ENCODE results near the gene SLC35C1.
"Not testable (repeated sequence)": the region's sequence is repeated elsewhere in the genome, so short reads cannot be mapped to it uniquely, and the experiment has no call there.

Gene SLC35C1

DNA sequence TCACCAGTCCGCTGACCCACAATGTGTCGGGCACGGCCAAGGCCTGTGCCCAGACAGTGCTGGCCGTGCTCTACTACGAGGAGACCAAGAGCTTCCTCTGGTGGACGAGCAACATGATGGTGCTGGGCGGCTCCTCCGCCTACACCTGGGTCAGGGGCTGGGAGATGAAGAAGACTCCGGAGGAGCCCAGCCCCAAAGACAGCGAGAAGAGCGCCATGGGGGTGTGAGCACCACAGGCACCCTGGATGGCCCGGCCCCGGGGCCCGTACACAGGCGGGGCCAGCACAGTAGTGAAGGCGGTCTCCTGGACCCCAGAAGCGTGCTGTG lies 6.1 kb downstream of the SLC35C1 start:
- no peak overlapping the region for H3K4me3 ChIP-seq (ENCODE audit: low read length)
- no peak for TF ChIP-seq ZNF274 (IDR thresholded peaks at IDR 0.05; ENCODE audit: low read depth, low read length)

DNA sequence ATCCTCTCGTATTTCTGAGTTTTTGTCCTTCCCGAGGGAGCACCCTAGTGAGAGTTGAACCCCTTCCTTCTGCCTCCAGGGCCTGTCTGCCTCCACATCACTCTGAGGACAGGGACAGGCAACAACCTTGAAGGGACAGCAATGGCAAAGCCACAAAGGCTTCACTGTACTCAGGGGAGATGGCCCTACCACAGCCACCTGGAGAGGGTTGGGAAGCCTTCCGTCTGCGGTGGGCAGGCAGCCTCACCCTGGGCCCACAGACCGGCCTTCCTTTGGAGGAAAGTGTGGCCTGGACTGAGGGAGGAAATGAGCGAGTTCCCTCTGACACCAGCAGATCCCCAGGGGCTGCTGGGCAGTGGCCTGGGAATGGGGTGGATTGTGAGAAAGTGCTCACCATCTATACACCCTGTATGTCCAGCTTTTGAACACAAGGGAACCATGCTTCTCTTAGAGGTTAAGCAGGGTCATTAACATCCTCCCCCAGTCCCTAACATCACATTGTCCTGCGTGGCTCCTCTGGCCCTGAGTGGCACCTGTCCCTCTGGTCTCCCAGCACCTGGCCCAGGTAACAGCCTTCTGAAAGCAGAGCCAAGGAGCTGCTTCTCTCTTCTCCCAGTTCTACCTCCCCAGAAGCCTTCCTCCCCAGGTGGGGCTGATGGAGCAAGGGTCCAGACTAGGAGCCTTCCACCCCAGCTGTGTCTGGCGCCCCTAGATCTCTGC lies 6.8 kb downstream of the SLC35C1 start:
- no peak for TF ChIP-seq ZNF274 (IDR thresholded peaks at IDR 0.05; ENCODE audit: low read depth, low read length)

GRCh38 chr11:45812581-45813548 lies 7.9 kb downstream of the SLC35C1 start:
- no peak overlapping the region for H3K4me3 ChIP-seq (ENCODE audit: low read length)
- no peak for TF ChIP-seq ZNF274 (IDR thresholded peaks at IDR 0.05; ENCODE audit: low read depth, low read length)

More for the DNA sequence above, 6.8 kb downstream of the SLC35C1 start:
- no peak overlapping the region for H3K4me3 ChIP-seq (ENCODE audit: low read length)

DNA sequence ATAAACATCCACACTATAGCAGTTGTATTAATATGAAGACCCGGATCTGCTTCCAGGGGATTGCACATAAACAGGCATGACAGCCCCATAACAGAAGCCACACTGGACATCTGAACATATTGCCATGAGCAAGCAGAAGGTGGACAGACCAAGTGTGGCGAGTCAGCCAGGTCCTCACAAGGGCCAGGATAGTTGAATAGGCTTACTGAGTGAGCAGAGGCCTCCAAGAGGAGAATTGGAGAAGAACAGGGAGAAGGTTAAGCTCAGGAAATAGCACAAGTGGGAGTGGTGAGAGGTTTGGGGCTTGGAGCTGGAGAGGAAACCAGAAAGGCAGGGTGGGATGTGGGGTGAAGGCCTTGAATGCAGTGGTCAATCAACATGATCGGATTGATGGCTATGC lies 10.8 kb downstream of the SLC35C1 start:
- no peak overlapping the region for H3K4me3 ChIP-seq (ENCODE audit: low read length)
- TF ChIP-seq ZNF274 (IDR thresholded peaks at IDR 0.05; ENCODE audit: low read depth, low read length): no peak

DNA sequence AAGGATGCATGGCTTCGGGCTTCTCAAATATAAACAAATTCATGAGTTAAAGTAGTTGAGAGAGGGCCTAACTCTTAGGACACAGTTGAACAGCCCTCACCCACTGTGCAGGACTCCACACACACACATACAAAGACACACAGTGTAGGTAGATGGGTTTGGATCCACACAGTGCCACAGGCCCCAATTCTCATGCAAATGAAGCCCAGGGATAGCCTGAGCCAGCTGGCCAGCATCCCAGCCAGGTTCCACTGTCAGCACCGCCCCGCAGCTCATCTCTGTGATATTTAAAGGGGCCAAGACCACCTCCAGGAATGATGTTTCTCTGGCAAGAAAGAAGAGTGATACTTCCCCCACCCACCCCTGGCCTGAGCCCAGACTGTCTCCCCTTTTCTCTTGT lies 11.7 kb downstream of the SLC35C1 start:
- no peak overlapping the region for H3K4me3 ChIP-seq (ENCODE audit: low read length)
- TF ChIP-seq ZNF274 (IDR thresholded peaks at IDR 0.05; ENCODE audit: low read depth, low read length): no peak

DNA sequence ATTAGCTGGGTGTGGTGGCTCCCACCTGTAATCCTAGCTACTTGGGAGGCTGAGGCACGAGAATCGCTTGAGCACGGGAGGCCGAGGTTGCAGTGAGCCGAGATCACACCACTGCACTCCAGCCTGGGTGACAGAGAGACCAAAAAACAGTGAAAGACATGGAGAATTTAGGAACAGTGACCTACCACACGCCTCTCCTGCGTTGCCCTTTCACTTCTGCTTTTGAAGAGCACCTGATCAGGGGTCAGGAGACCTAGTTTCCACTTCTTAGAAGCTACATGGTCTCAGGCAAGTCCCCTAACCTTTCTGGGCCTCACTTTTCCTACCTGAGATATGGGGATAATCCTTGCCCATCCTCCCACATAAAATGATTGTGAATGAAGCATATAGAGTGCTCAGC lies 12.2 kb downstream of the SLC35C1 start:
- TF ChIP-seq ZNF274 (IDR thresholded peaks at IDR 0.05; ENCODE audit: low read depth, low read length): no peak

GRCh38 chr11:45818961-45819605 lies 14.1 kb downstream of the SLC35C1 start:
- no peak overlapping the region for H3K4me3 ChIP-seq (ENCODE audit: low read length)
- TF ChIP-seq ZNF274 (IDR thresholded peaks at IDR 0.05; ENCODE audit: low read depth, low read length): no peak

More for the DNA sequence above, 12.2 kb downstream of the SLC35C1 start:
- no peak overlapping the region for H3K4me3 ChIP-seq (ENCODE audit: low read length)

GRCh38 chr11:45820211-45820857 lies 15.4 kb downstream of the SLC35C1 start:
- no peak overlapping the region for H3K4me3 ChIP-seq (ENCODE audit: low read length)
- no peak for TF ChIP-seq ZNF274 (IDR thresholded peaks at IDR 0.05; ENCODE audit: low read depth, low read length)

DNA sequence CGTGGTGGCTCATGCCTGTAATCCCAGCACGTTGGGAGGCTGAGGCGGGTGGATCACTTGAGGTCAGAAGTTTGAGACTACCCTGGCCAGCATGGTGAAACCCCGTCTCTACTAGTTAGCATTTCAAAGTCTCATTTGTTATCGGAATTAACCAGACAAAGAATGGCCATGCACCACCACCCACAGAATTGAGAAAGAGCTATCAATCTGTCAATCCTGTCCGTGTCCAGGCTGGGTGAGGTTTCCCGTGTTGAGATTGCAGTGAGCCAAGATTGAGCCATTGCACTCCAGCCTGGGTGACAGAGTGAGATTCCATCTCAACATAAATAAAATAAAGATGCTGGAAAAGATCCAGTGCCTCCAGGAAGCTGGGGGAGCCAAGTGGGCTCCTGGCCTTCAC lies 21.5 kb downstream of the SLC35C1 start:
- not testable (repeated sequence) for H3K4me3 ChIP-seq (ENCODE audit: low read length)

DNA sequence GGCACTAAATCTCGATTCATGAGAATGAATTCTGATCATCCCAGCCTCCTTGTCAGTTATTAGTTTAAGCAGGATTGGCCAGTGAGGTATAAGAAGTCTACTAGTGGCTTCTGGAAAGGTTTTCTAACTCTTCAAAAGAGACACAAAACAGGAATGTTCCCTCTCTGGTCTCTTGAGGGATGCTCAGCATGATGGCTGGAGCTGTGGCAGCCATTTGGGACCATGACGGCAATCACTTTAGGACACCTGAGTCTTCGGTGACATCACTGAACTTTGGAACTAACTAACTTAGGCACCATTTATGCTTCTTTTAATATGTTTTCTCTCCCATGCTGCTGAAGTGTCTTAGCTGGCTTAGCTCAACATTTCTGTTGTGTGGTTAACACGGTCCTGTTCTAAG lies 22.2 kb downstream of the SLC35C1 start:
- no peak for TF ChIP-seq ZNF274 (IDR thresholded peaks at IDR 0.05; ENCODE audit: low read depth, low read length)
- no peak overlapping the region for H3K4me3 ChIP-seq (ENCODE audit: low read length)

- no peak for TF ChIP-seq ZNF274 (IDR thresholded peaks at IDR 0.05; ENCODE audit: low read depth, low read length)
- H3K4me3 ChIP-seq (ENCODE audit: low read length): no peak overlapping the region
Measured at GRCh38 chr11:45828996-45829395, 24.0 kb downstream of the SLC35C1 start.

GRCh38 chr11:45830596-45830995 lies 25.6 kb downstream of the SLC35C1 start:
- TF ChIP-seq ZNF274 (IDR thresholded peaks at IDR 0.05; ENCODE audit: low read depth, low read length): no peak
- H3K4me3 ChIP-seq (ENCODE audit: low read length): no peak overlapping the region

GRCh38 chr11:45832811-45833441 lies 28.0 kb downstream of the SLC35C1 start:
- no peak for TF ChIP-seq ZNF274 (IDR thresholded peaks at IDR 0.05; ENCODE audit: low read depth, low read length)
- H3K4me3 ChIP-seq (ENCODE audit: low read length): no peak overlapping the region

- TF ChIP-seq ZNF274 (IDR thresholded peaks at IDR 0.05; ENCODE audit: low read depth, low read length): no peak
- no peak overlapping the region for H3K4me3 ChIP-seq (ENCODE audit: low read length)
Measured at GRCh38 chr11:45833761-45834160, 28.8 kb downstream of the SLC35C1 start.
